HEK293 (cell line): Measurements from ENCODE around the gene LTBP1.

Experiments
- CTCF ChIA-PET: fragments of 350-600 bp; formaldehyde crosslinking; extraction: SDS; loops from one replicate; lab custom pipeline; 2021; ENCODE audit warnings: antibody characterized with exemption; lab: Yijun Ruan, JAX
- POLR2A ChIA-PET: fragments of 300-600 bp; formaldehyde crosslinking; extraction: SDS; loops from one replicate; lab custom pipeline; 2020; ENCODE audit warnings: antibody characterized with exemption, inconsistent platforms; lab: Yijun Ruan, JAX
- H3K27ac ChIP-seq: fragments of 200-500 bp; sonication (Bioruptor generic); 2 replicates; pipeline ENCODE4 v1.5.1; 2014; ENCODE audit warnings: low read depth, low read length, control low read depth, inconsistent platforms; ENCODE audit errors: extremely low read depth
- H3K36me3 ChIP-seq, 2 experiments: fragments of 200-500 bp in 1 of 2; sonication (Bioruptor generic) in 1 of 2; 1 replicate in 1 of 2; 2 replicates in 1 of 2; pipeline ENCODE4 v1.5.1; 2014 to 2017; ENCODE audit warnings: inconsistent platforms in 2 of 2, low read length in 2 of 2; ENCODE audit not compliant: control insufficient read depth in 2 of 2, insufficient read depth in 1 of 2
- H3K4me1 ChIP-seq: fragments of 200-500 bp; sonication (Bioruptor generic); 2 replicates; pipeline ENCODE4 v1.5.1; 2014; ENCODE audit warnings: mild to moderate bottlenecking, low read length, inconsistent platforms; ENCODE audit not compliant: control insufficient read depth, insufficient read depth
- H3K4me3 ChIP-seq: 2 replicates; pipeline ENCODE4 v1.5.1; 2011; ENCODE audit warnings: low read depth, mild to moderate bottlenecking, control low read depth, low read length, moderate library complexity
- H3K9me3 ChIP-seq: fragments of 200-500 bp; sonication (Bioruptor generic); 2 replicates; pipeline ENCODE4 v1.5.1; 2014; ENCODE audit warnings: low read depth, low read length, inconsistent platforms; ENCODE audit not compliant: control insufficient read depth, insufficient read depth
- BCL11B ChIP-seq: fragments of 450-650 bp; formaldehyde crosslinking; IDR thresholded peaks from 2 replicates; pipeline ENCODE4 v1.5.1; 2016; ENCODE audit warnings: low read depth, missing biosample characterization, missing genetic modification characterization
- IKZF3 ChIP-seq: fragments of 450-650 bp; IDR thresholded peaks from 2 replicates; pipeline ENCODE4 v1.5.0; 2018; ENCODE audit warnings: missing biosample characterization, mild to moderate bottlenecking, missing genetic modification characterization, moderate library complexity
- TRIM28 ChIP-seq: IDR thresholded peaks from 2 replicates; pipeline ENCODE4 v1.6.1; 2011; ENCODE audit warnings: low read length, control low read depth, borderline replicate concordance
- WT1 ChIP-seq: fragments of 450-650 bp; formaldehyde crosslinking; IDR thresholded peaks from 2 replicates; pipeline ENCODE4 v1.5.1; 2016; ENCODE audit warnings: missing biosample characterization, missing genetic modification characterization
- ZBTB17 ChIP-seq: fragments of 450-650 bp; formaldehyde crosslinking; IDR thresholded peaks from 2 replicates; pipeline ENCODE4 v1.5.1; 2016; ENCODE audit warnings: missing biosample characterization, missing genetic modification characterization
- ZBTB48 ChIP-seq: fragments of 450-650 bp; formaldehyde crosslinking; IDR thresholded peaks from 2 replicates; pipeline ENCODE4 v1.5.1; 2016; ENCODE audit warnings: missing biosample characterization, missing genetic modification characterization
- ZFP69B ChIP-seq: fragments of 450-650 bp; formaldehyde crosslinking; IDR thresholded peaks from 2 replicates; pipeline ENCODE4 v1.5.1; 2016; ENCODE audit warnings: missing biosample characterization, missing genetic modification characterization
- ZNF221 ChIP-seq: fragments of 450-650 bp; formaldehyde crosslinking; IDR thresholded peaks from 2 replicates; pipeline ENCODE4 v1.5.1; 2017; ENCODE audit warnings: missing biosample characterization, missing genetic modification characterization, borderline replicate concordance
- ZNF350 ChIP-seq: fragments of 450-650 bp; formaldehyde crosslinking; IDR thresholded peaks from 2 replicates; pipeline ENCODE4 v1.5.0; 2017; ENCODE audit warnings: missing biosample characterization, mild to moderate bottlenecking, missing genetic modification characterization
- ZNF449 ChIP-seq: fragments of 450-650 bp; formaldehyde crosslinking; IDR thresholded peaks from 2 replicates; pipeline ENCODE4 v1.5.1; 2017; ENCODE audit warnings: missing biosample characterization, mild to moderate bottlenecking, missing genetic modification characterization, moderate library complexity
- ZNF747 ChIP-seq: fragments of 450-650 bp; formaldehyde crosslinking; IDR thresholded peaks from 2 replicates; pipeline ENCODE4 v1.5.1; 2016; ENCODE audit warnings: missing biosample characterization, missing genetic modification characterization
- ZSCAN18 ChIP-seq: fragments of 450-650 bp; formaldehyde crosslinking; IDR thresholded peaks from 2 replicates; pipeline ENCODE4 v1.5.1; 2016; ENCODE audit warnings: missing biosample characterization, missing genetic modification characterization
- TF ChIP-seq, protein P1 (sequence below): fragments of 450-650 bp; formaldehyde crosslinking; IDR thresholded peaks from 2 replicates; pipeline ENCODE4 v1.5.1; 2016; ENCODE audit warnings: missing biosample characterization, missing genetic modification characterization, borderline replicate concordance

LTBP1 gene

GRCh38 chr2:33221046-33221784 lies 274.5 kb downstream of the LTBP1 start:
- ChIA-PET CTCF (no interaction called here), POLR2A (no interaction called here)
- no peak overlapping the region for H3K27ac ChIP-seq

DNA sequence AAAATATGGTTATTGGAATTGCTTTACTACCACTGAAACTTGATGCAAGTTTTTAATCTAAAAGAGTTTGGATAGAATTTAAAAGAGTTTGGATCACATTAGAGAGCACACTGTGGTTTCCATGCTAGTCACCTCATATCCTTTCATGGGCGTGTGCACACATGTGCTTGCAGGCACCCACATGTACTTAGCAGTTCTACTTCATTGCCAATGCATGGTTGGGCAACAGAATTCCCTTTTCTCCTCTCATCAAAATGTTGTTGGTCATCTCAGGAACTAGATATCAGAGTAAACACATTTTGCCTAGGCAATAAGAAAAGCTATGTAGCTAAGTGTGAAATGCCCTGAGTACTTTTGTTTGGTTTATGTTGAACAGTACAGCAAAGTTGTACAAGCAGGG lies 275.6 kb downstream of the LTBP1 start:
- Histone ChIP-seq H3K36me3 (no peaks in the 10 kb centered on the region), H3K4me3 (no peak overlapping the region), H3K9me3 (no peaks in the 10 kb centered on the region), H3K4me1 (peaks cover 5% of the 10 kb centered on the region; the same call in 1 of the 2 replicates), H3K27ac (no peak overlapping the region)
- POLR2A ChIA-PET = no interaction called here
- TF ChIP-seq ZBTB17 (tag by site-specific recombination) (no peak), ZFP69B (tag by site-specific recombination) (no peak), ZNF221 (no peak), ZNF350 (tag by site-specific recombination) (no peak), TRIM28 (no peak), ZNF747 (tag by site-specific recombination) (no peak), IKZF3 (no peak), ZBTB48 (tag by site-specific recombination) (no peak), ZNF449 (tag by site-specific recombination) (no peak), ZSCAN18 (tag by site-specific recombination) (no peak)
- TF ChIP-seq, protein P1, sequence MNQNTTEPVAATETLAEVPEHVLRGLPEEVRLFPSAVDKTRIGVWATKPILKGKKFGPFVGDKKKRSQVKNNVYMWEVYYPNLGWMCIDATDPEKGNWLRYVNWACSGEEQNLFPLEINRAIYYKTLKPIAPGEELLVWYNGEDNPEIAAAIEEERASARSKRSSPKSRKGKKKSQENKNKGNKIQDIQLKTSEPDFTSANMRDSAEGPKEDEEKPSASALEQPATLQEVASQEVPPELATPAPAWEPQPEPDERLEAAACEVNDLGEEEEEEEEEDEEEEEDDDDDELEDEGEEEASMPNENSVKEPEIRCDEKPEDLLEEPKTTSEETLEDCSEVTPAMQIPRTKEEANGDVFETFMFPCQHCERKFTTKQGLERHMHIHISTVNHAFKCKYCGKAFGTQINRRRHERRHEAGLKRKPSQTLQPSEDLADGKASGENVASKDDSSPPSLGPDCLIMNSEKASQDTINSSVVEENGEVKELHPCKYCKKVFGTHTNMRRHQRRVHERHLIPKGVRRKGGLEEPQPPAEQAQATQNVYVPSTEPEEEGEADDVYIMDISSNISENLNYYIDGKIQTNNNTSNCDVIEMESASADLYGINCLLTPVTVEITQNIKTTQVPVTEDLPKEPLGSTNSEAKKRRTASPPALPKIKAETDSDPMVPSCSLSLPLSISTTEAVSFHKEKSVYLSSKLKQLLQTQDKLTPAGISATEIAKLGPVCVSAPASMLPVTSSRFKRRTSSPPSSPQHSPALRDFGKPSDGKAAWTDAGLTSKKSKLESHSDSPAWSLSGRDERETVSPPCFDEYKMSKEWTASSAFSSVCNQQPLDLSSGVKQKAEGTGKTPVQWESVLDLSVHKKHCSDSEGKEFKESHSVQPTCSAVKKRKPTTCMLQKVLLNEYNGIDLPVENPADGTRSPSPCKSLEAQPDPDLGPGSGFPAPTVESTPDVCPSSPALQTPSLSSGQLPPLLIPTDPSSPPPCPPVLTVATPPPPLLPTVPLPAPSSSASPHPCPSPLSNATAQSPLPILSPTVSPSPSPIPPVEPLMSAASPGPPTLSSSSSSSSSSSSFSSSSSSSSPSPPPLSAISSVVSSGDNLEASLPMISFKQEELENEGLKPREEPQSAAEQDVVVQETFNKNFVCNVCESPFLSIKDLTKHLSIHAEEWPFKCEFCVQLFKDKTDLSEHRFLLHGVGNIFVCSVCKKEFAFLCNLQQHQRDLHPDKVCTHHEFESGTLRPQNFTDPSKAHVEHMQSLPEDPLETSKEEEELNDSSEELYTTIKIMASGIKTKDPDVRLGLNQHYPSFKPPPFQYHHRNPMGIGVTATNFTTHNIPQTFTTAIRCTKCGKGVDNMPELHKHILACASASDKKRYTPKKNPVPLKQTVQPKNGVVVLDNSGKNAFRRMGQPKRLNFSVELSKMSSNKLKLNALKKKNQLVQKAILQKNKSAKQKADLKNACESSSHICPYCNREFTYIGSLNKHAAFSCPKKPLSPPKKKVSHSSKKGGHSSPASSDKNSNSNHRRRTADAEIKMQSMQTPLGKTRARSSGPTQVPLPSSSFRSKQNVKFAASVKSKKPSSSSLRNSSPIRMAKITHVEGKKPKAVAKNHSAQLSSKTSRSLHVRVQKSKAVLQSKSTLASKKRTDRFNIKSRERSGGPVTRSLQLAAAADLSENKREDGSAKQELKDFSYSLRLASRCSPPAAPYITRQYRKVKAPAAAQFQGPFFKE (tag by site-specific recombination) = no peak
- CTCF ChIA-PET = no interaction called here

More at GRCh38 chr2:33221046-33221784, 274.5 kb downstream of the LTBP1 start:
- Histone ChIP-seq H3K4me1 (peaks cover 5% of the 10 kb centered on the region; the same call in 1 of the 2 replicates), H3K36me3 (no peaks in the 10 kb centered on the region), H3K4me3 (no peak overlapping the region), H3K9me3 (no peaks in the 10 kb centered on the region)
- no peak for TF ChIP-seq BCL11B
- TF ChIP-seq WT1 (tag by site-specific recombination) = peak; percentile 77
